Measurements from ENCODE around the gene LCT. TPM values are rescaled to one million over a fixed set of nuclear protein-coding genes. Genes with fewer than 3 reads are reported as not detected.
A peak's percentile ranks its signal among the peaks of the same experiment; 100 is the strongest.

LCT gene
- total RNA-seq, 1 experiment from 2014 or later = 0.82 TPM

DNA sequence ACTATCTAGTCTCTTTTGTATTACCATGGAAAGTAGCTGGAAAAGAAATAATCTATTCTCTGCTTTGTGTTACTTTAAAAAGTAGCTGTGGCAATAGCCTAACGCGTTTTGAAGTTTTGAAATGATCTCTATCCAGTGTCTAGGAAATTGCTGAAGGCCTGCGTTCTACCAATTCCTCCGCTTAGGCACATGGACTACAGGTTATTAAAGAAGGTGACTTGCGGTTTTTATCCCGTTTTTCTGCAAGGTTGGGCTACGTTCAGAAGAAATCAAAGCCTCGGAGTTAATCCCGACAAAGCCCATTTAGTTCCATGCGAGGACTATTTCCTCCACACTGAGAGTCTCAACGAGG, 96.0 kb downstream of the LCT start:
- Mint-ChIP-seq H3K4me1 (ENCODE audit: low read depth, unreplicated experiment) (peaks cover 8% of the 10 kb centered on the region), H3K9me3 (ENCODE audit: unreplicated experiment) (no peaks in the 10 kb centered on the region), H3K27me3 (ENCODE audit: insufficient read depth, unreplicated experiment) (no peaks in the 10 kb centered on the region), H3K4me3 (ENCODE audit: unreplicated experiment) (peak overlapping the region; percentile 90), H3K36me3 (ENCODE audit: insufficient read depth, unreplicated experiment) (peaks cover 10% of the 10 kb centered on the region), H3K27ac (ENCODE audit: unreplicated experiment) (peak overlapping the region; percentile 89)
- no peak for DNase-seq
- Histone ChIP-seq H3K4me1 (peaks cover 18% of the 10 kb centered on the region; the same call in 1 of the 2 replicates), H3K9me3 (no peaks in the 10 kb centered on the region), H3K4me3 (ENCODE audit: low read depth, low read length) (no peak overlapping the region), H3K27me3 (replicated peaks; ENCODE audit: control insufficient read depth, insufficient read depth, low read length) (no peaks in the 10 kb centered on the region), H3K36me3 (ENCODE audit: control insufficient read depth, insufficient read depth, low read length) (no peaks in the 10 kb centered on the region)
- TSS peak; percentile 58 for BruUV-seq (replicated peaks)
- intact Hi-C loops (cut with micrococcal nuclease; ENCODE audit: unreplicated experiment) = no loop called here
- ChIA-PET CTCF (interaction anchor here (0.6 to 0.8 kb wide), 7 partner anchors 15 to 1600 kb away, joined by 3 to 10 read pairs (median 5); partner anchors contain the start of gene ZRANB3), POLR2A (interaction anchor here (0.5 to 0.7 kb wide), 12 partner anchors 41 to 1094 kb away, joined by 3 to 8 read pairs (median 6); partner anchors contain the start of gene MCM6)
- TF ChIP-seq, protein P1, sequence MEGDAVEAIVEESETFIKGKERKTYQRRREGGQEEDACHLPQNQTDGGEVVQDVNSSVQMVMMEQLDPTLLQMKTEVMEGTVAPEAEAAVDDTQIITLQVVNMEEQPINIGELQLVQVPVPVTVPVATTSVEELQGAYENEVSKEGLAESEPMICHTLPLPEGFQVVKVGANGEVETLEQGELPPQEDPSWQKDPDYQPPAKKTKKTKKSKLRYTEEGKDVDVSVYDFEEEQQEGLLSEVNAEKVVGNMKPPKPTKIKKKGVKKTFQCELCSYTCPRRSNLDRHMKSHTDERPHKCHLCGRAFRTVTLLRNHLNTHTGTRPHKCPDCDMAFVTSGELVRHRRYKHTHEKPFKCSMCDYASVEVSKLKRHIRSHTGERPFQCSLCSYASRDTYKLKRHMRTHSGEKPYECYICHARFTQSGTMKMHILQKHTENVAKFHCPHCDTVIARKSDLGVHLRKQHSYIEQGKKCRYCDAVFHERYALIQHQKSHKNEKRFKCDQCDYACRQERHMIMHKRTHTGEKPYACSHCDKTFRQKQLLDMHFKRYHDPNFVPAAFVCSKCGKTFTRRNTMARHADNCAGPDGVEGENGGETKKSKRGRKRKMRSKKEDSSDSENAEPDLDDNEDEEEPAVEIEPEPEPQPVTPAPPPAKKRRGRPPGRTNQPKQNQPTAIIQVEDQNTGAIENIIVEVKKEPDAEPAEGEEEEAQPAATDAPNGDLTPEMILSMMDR (IDR thresholded peaks at IDR 0.05; ENCODE audit: insufficient read depth in 1 of 2, low read depth in 1 of 2, low read length in 1 of 2, severe bottlenecking in 1 of 2, unreplicated experiment in 1 of 2) = no peak

DNA sequence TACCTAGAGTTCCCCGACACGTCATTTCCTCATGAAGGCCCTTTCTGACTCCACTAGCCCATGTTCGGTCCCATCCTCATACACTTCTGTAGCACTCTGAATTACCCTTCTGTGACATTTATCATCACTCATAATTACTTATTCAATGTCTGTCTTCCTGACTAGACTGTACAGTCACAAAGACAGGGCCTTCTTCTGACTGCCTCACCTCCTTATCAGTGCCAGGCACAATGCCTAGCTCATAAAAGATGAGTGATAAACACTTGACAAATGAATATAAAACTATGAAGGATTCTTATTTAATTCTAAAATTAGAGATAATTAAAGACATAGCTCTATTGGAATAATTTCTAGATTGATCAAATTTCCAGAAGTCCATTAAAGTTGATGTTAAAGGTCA, 96.8 kb downstream of the LCT start:
- ChIA-PET POLR2A (no interaction called here), CTCF (no interaction called here)
- TF ChIP-seq, protein P1 (IDR thresholded peaks at IDR 0.05; ENCODE audit: insufficient read depth in 1 of 2, low read depth in 1 of 2, low read length in 1 of 2, severe bottlenecking in 1 of 2, unreplicated experiment in 1 of 2) = no peak
- no peak for DNase-seq
- no TSS peak for BruUV-seq (replicated peaks)
- peaks cover 10% of the 10 kb centered on the region for H3K36me3 Mint-ChIP-seq (ENCODE audit: insufficient read depth, unreplicated experiment)
- peaks cover 8% of the 10 kb centered on the region for H3K4me1 Mint-ChIP-seq (ENCODE audit: low read depth, unreplicated experiment)
- H3K9me3 ChIP-seq = no peaks in the 10 kb centered on the region
- intact Hi-C loops (cut with micrococcal nuclease; ENCODE audit: unreplicated experiment) = no loop called here
- no peaks in the 10 kb centered on the region for H3K27me3 Mint-ChIP-seq (ENCODE audit: insufficient read depth, unreplicated experiment)
- H3K4me1 ChIP-seq = peaks cover 18% of the 10 kb centered on the region; the same call in 1 of the 2 replicates
- no peaks in the 10 kb centered on the region for H3K9me3 Mint-ChIP-seq (ENCODE audit: unreplicated experiment)
- H3K27me3 ChIP-seq (replicated peaks; ENCODE audit: control insufficient read depth, insufficient read depth, low read length) = no peaks in the 10 kb centered on the region
- H3K4me3 ChIP-seq (ENCODE audit: low read depth, low read length) = no peak overlapping the region
- no peak overlapping the region for H3K27ac Mint-ChIP-seq (ENCODE audit: unreplicated experiment)
- H3K36me3 ChIP-seq (ENCODE audit: control insufficient read depth, insufficient read depth, low read length) = no peaks in the 10 kb centered on the region
- H3K4me3 Mint-ChIP-seq (ENCODE audit: unreplicated experiment) = no peak overlapping the region

Other genes with a start within 250 kb of the LCT start
- 98.1 and 99.3 TPM in 2 replicates for gene UBXN4, start 95.3 kb downstream of the LCT start, total RNA-seq (2022)
- gene MCM6, start 39.3 kb upstream of the LCT start, total RNA-seq (2022) = 94.6 and 96.0 TPM in 2 replicates
- gene DARS1, start 148.4 kb upstream of the LCT start, total RNA-seq (2022) = 90.9 and 94.9 TPM in 2 replicates